Limb (tissue), 2 donors: ENCODE measurements around the gene CHPT1.
"Not testable (repeated sequence)": the region's sequence is repeated elsewhere in the genome, so short reads cannot be mapped to it uniquely, and the experiment has no call there.

Experiments used
- DNase-seq, 2 donors: peaks; one replicate each; pipeline ENCODE4 v3.0.0-alpha.2; 2016; ENCODE audit errors: extremely low spot score in 2 of 2

The CHPT1 gene

DNA sequence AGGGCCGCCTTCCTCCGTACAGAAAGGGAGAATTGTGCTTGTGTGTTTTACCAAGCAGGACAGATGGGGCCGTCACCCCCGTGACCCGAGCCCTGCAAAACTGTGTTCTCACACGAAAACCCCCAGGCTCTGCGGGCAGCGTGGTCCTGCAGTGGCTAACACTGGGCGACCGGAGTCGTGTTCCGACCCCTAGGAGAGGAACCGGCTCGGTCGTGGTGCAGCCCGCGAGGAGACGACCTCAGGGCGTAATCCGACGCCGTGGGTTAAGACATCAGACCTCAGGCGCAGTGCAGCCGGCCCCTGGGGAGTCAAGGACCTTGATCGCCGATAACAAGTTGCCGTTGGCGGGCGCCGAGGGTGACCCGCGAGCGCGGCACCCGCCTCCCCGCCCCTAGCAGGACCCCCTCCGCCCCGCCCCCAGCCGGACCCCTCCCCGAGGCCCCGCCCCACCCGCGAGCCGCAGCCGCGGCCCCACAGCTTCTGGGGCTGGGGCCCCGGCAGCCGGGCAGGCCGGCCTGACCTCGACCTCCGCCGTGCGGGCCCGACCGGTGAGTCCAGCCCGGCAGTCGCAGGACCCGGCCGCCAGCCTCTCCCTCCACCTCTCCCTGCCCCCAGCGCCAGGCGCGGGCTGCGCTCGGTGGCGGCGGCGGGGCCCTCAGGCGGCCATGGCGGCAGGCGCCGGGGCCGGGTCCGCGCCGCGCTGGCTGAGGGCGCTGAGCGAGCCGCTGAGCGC, at the start of gene CHPT1:
Gene CHPT1, plus strand, starts transcription at position 444 of the 733 bp plus-strand sequence. Its CDS starts 222 bp downstream, at position 666.
- DNase-seq = peak; percentile 37 to 84

DNA sequence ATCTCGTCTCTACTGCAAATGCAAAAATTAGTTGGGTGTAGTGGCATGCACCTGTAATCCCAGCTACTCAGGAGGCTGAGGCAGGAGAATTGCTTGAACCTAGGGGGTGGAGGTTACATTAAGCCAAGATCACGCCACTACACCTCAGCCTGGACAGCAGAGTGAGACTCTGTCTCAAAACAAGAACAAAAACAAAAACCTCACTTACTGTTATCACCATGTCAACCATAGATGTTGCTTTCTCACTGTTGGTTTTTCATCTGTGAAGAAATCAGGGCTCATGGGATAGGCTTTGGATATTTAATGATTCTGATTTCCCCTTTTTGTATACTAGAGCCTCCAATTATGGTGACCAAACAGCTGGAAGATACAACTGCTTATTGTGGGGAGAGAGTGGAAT, 49.7 kb upstream of the CHPT1 start:
- no peak for DNase-seq

DNA sequence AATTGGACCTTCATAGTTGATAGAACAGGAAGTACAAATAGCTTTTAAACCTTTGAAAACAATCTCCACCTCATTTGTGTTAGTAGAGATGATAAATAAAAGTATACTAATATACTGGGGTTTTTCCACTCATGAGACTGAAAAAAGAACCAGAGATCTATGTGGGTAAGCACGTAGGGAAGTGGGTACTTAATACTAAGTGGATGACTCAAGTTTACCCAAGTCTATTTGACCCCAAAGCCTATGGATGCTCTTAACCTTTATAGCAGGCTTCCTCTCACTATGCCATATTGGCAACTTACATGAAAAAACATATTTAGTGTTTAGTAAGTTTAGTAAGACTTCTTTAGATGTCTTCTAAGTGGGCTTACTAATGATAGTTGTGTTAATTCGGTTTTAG, 49.2 kb upstream of the CHPT1 start:
- DNase-seq = no peak

DNA sequence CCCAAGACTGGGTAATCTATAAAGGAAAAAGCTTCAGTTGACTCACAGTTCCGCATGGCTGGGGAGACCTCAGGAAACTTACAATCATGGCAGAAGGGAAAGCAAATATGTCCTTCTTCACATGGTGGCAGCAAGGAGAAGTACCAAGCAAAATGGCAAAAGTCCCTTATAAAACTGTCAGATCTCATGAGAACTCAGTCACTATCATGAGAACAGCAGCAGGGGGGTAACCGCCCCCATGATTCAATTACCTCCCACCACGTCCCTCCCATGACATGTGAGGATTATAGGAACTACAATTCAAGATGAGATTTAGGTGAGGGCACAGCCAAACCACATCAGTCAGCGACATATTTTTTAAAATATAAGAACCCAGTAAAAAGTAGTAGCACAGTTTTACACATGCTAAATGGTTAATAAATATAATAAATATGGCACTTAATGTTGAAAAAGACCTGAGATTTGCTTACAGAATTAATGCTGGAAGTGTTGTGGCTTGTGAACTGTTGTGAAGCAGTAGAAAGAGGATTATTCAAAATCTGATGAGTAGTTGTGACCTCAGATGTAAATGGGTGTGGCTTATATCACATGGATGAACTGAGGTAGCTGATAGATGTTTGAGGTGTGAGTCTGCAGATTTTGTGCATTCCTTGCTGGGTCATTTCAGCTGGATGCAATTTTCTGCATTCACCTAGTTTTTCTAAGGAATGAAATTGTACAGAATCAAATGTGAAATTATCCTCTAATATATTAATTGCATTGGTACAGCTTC, 46.9 kb upstream of the CHPT1 start:
- no peak for DNase-seq

- DNase-seq = no peak
Measured at GRCh38 chr12:101653030-101653429, 44.4 kb upstream of the CHPT1 start.

- no peak for DNase-seq
Measured at GRCh38 chr12:101653503-101653902, 43.9 kb upstream of the CHPT1 start.

DNA sequence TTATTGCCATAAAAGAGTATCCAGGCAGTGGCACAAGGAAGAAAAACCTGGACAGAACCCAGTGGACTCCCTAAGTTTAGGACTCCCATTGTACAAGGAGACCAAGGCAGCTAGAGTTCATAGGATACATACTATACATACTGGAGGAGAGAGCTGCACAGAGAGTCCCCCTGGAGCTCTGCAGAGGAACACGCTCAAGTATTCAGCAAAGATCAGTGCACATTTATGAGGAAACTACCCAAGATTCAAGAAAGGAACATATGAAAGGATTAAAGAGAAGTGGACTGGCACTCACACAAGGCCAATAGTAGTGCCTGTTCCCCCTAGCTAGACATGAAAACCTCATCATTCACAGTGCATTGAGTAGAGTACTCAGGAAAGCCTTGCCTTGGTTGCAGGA, 43.0 kb upstream of the CHPT1 start:
- DNase-seq = no peak

- DNase-seq = no peak
Measured at GRCh38 chr12:101655393-101655792, 42.0 kb upstream of the CHPT1 start.

DNA sequence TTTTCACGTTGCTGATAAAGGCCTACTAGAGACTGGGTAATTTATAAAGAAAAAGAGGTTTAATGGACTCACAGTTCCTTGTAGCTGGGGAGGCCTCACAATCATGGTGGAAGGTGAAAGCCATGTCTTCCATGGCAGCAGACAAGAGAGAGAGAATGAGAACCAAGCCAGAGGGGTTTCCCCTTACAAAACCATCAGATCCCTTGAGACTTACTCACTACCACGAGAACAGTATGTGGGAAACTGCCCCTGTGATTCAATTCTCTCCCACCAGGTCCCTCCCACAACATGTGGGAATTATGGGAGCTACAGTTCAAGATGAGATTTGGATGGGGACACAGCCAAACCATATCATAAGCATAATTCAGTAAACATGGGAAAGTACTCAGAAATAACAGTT, 36.8 kb upstream of the CHPT1 start:
- DNase-seq = not testable (repeated sequence)

DNA sequence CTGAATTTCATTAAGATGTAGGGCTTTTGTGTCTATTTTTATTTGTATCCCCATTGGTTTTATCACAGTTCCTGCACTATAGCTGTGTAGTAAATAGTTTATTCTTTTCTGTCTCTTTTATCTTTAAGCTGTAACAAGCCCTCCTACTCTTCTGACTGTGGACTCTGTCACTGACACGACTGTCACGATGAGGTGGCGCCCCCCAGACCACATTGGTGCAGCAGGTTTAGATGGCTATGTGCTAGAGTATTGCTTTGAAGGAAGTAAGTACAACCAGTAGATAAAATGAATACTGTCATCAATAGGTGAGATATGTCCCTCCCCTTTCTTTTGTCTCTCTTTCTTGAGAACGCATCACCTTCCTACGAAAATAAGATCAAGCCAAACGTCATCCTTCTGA, 34.1 kb upstream of the CHPT1 start:
- no peak for DNase-seq

DNA sequence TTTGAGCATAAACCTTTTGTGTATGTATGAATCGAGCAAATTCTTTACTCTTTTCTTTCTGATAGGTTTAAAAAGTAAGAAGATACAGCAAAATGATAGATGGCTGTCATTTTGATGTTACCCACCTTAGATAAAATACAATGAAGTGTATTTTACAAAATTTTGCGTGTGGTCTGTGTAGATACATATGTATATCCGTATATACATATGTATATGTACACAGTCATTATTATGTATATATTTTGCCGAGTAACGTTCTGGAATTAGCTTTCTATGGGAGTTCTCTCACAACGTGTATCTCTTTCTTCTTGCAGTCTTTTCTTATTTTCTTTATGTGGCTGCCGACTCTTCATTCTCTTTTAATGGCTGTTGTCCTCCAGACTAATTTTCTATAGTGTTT, 32.4 kb upstream of the CHPT1 start:
- no peak for DNase-seq

GRCh38 chr12:101666052-101666728, 31.2 kb upstream of the CHPT1 start:
- DNase-seq = no peak

DNA sequence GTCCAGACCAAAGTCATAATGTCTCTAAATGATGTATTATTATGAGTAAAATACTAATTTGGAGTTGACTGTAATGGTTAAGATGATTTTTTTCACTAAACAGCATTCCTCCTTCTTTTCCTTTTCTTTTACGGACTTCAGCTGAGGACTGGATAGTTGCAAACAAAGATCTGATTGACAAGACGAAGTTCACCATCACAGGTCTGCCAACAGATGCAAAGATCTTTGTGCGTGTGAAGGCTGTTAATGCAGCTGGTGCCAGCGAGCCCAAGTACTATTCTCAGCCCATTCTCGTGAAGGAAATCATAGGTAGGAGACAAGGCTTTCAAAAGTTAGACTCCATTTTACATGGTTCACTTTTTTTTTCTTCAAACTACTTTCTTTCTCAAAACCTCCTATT, 29.8 kb upstream of the CHPT1 start:
- DNase-seq = no peak

GRCh38 chr12:101670007-101670671, 27.3 kb upstream of the CHPT1 start:
- no peak for DNase-seq

DNA sequence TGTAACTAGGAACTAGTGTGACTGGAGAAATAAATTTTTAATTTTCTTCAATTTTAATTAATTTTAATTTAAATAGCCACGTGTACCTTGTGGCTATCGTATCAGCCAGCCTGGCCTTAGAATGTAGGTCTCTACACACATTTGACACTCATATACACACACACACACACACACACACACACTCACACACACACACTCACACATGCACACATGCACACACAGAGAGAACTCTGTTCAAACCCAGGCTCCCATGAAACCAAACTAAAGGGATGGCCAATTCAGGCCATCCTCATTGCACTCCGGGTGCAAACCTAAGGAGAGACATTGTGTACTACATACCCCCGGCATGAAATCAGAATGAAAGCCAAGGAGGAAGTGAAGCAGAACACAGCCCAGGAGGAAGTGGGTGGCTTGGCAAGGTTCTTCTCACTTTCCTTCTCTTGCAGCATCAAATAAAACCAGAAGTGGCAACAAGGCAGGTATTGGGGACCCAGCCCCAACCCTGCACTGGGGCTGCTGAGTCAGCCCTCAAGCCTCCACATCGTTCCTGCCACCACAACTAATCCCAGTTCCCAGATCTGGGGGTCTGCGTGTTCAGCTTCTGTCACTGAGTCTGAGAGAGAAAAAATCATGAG, 26.2 kb upstream of the CHPT1 start:
- DNase-seq = no peak

DNA sequence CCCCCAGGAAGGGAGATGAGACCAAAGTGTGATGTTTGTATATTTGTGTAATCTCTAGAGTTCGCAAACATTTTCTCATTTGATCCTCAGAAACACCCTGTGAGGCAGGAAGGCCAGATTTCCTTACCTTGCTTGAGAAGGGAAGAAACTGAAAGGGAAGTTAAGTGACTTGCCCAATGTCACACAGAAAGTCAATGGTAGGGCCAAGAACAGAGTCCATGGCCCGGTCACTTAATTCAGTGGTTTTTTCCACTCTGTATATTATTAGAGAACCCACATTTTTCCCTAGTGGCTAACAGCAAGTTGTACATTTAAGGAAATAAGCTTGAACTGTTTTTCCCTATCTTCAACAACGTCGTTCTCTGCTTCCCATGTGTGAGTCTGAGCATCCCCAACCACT, 25.6 kb upstream of the CHPT1 start:
- no peak for DNase-seq

- no peak for DNase-seq
Measured at GRCh38 chr12:101675555-101675954, 21.9 kb upstream of the CHPT1 start.

GRCh38 chr12:101676497-101676896, 20.9 kb upstream of the CHPT1 start:
- DNase-seq = not testable (repeated sequence)

- DNase-seq = no peak
Measured at GRCh38 chr12:101678081-101678480, 19.4 kb upstream of the CHPT1 start.

DNA sequence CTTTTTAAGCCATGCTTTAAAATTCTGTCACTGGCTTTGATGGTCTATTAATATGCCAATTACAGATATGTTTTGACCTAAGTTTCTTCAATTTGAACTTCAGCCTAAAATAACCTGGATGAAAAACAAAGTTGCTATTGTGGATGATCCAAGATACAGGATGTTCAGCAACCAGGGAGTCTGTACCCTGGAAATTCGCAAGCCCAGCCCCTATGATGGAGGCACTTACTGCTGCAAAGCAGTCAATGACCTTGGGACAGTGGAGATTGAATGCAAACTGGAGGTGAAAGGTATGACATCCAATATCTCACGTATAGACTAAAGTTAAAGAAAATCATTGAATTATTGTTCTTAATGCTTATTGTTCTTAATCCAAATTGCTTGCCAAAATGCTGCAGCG, 17.2 kb upstream of the CHPT1 start:
- no peak for DNase-seq

DNA sequence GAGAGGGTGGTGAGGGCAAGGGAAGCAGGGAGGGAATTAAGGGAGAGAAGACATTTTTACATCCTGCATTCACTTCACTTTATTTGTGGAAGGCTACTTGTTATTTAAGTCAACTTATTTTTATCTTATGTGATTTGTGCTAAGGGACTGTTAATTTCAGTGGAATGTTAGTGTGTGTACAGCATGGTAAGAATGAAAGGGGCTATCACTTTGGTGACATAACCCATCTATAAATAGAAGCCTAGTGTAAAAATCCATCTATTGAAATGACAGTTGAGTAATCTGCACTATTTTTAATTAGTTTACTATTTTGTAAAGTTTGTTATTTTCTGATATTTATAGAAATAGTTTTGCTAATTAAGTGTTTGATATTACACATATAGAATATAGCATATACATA, 16.8 kb upstream of the CHPT1 start:
- no peak for DNase-seq
